HG02973 (cell line): ENCODE measurements around the gene PICK1.
"Not testable (repeated sequence)": the region's sequence is repeated elsewhere in the genome, so short reads cannot be mapped to it uniquely, and the experiment has no call there.

Source experiments
- ATAC-seq: cut with Tn5 transposase; IDR thresholded peaks from one replicate; pipeline ENCODE4 v1.9.1; 2021; ENCODE audit warnings: moderate library complexity; ENCODE audit not compliant: unreplicated experiment

PICK1 gene

GRCh38 chr22:38073150-38074130 lies 16.2 kb downstream of the PICK1 start:
- no peak for ATAC-seq

- no peak for ATAC-seq
Observed at GRCh38 chr22:38074181-38075104, 17.2 kb downstream of the PICK1 start.

- no peak for ATAC-seq
Observed at GRCh38 chr22:38075105-38075825, 18.1 kb downstream of the PICK1 start.

GRCh38 chr22:38075961-38076360 lies 18.8 kb downstream of the PICK1 start:
- ATAC-seq, result no peak

- ATAC-seq, result no peak
Observed at GRCh38 chr22:38077096-38077495, 19.9 kb downstream of the PICK1 start.

GRCh38 chr22:38077595-38077994 lies 20.4 kb downstream of the PICK1 start:
- no peak for ATAC-seq

- no peak for ATAC-seq
Observed at GRCh38 chr22:38078046-38078840, 21.0 kb downstream of the PICK1 start.

- not testable (repeated sequence) for ATAC-seq
Observed at GRCh38 chr22:38079208-38079607, 22.0 kb downstream of the PICK1 start.

- no peak for ATAC-seq
Observed at GRCh38 chr22:38079804-38080203, 22.6 kb downstream of the PICK1 start.

- ATAC-seq, result no peak
Observed at GRCh38 chr22:38080474-38080849, 23.3 kb downstream of the PICK1 start.

- no peak for ATAC-seq
Observed at GRCh38 chr22:38080850-38081635, 23.8 kb downstream of the PICK1 start.

- ATAC-seq, result no peak
Observed at GRCh38 chr22:38081636-38081940, 24.4 kb downstream of the PICK1 start.

- ATAC-seq, result no peak
Observed at GRCh38 chr22:38081941-38082828, 25.0 kb downstream of the PICK1 start.

GRCh38 chr22:38082986-38083710 lies 25.9 kb downstream of the PICK1 start:
- no peak for ATAC-seq

- no peak for ATAC-seq
Observed at GRCh38 chr22:38083931-38084631, 26.9 kb downstream of the PICK1 start, which contains the start of gene SLC16A8. Gene SLC16A8, minus strand, starts transcription at chr22:38084184. Its CDS starts 1,311 bp downstream, at chr22:38082873.

- no peak for ATAC-seq
Observed at GRCh38 chr22:38085056-38085455, 27.9 kb downstream of the PICK1 start.

GRCh38 chr22:38085501-38085900 lies 28.3 kb downstream of the PICK1 start:
- ATAC-seq, result no peak
